HG03342 (cell line): ENCODE measurements around the gene ZSWIM6.

ENCODE experiments used
- ATAC-seq: cut with Tn5 transposase; IDR thresholded peaks from one replicate; pipeline ENCODE4 v1.9.1; 2021; ENCODE audit warnings: mild to moderate bottlenecking, moderate library complexity; ENCODE audit not compliant: unreplicated experiment

ZSWIM6 gene

GRCh38 chr5:61582887-61583286, 250.8 kb downstream of the ZSWIM6 start:
- no peak for ATAC-seq

GRCh38 chr5:61586096-61587084, 254.3 kb downstream of the ZSWIM6 start:
- ATAC-seq: no peak

GRCh38 chr5:61587125-61587524, 255.1 kb downstream of the ZSWIM6 start:
- no peak for ATAC-seq

GRCh38 chr5:61588216-61588615, 256.2 kb downstream of the ZSWIM6 start:
- no peak for ATAC-seq

GRCh38 chr5:61589946-61590345, 257.9 kb downstream of the ZSWIM6 start:
- ATAC-seq: no peak

GRCh38 chr5:61590473-61590872, 258.4 kb downstream of the ZSWIM6 start:
- no peak for ATAC-seq

GRCh38 chr5:61591859-61592258, 259.8 kb downstream of the ZSWIM6 start:
- no peak for ATAC-seq

- no peak for ATAC-seq
These were observed 263.4 kb downstream of the ZSWIM6 start for GRCh38 chr5:61595426-61595825.
